ENCODE measurements around the gene CCT7.

DNA sequence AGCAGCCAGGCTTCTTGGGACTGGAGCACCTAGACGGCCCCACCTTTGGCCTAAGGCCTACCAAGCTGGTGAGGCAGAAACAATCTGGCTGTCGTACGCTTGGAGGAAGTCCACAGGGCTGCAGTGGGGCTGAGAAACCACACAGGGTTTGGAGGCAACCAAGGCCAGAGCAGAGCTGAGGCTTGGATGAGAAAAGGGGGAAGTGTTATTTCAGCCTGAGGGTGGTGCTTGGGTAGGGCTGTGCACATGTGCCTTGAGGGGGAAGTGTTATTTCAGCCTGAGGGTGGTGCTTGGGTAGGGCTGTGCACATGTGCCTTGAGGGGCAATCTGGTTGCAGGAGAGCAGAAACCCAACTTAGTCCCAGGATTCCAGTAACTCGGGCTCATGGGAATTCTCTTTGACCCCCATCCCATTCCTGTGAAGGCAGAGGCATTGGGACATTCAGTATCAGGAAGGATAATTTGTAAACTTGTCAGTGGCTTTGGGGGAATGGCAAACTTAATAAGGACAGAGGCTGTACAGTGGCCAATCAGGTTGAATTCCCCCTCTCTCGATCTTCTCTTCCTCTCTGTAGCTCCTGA, 51.1 kb downstream of the CCT7 start:
- TF ChIP-seq SIN3A (IDR thresholded peaks at IDR 0.05; ENCODE audit: borderline replicate concordance, insufficient read depth, low read length) (no peak), TAF1 (IDR thresholded peaks at IDR 0.05; ENCODE audit: borderline replicate concordance, insufficient read depth, low read length) (no peak), POLR2AphosphoS5 (IDR thresholded peaks at IDR 0.05; ENCODE audit: low read depth, low read length) (no peak)
- TF ChIP-seq, protein P1, sequence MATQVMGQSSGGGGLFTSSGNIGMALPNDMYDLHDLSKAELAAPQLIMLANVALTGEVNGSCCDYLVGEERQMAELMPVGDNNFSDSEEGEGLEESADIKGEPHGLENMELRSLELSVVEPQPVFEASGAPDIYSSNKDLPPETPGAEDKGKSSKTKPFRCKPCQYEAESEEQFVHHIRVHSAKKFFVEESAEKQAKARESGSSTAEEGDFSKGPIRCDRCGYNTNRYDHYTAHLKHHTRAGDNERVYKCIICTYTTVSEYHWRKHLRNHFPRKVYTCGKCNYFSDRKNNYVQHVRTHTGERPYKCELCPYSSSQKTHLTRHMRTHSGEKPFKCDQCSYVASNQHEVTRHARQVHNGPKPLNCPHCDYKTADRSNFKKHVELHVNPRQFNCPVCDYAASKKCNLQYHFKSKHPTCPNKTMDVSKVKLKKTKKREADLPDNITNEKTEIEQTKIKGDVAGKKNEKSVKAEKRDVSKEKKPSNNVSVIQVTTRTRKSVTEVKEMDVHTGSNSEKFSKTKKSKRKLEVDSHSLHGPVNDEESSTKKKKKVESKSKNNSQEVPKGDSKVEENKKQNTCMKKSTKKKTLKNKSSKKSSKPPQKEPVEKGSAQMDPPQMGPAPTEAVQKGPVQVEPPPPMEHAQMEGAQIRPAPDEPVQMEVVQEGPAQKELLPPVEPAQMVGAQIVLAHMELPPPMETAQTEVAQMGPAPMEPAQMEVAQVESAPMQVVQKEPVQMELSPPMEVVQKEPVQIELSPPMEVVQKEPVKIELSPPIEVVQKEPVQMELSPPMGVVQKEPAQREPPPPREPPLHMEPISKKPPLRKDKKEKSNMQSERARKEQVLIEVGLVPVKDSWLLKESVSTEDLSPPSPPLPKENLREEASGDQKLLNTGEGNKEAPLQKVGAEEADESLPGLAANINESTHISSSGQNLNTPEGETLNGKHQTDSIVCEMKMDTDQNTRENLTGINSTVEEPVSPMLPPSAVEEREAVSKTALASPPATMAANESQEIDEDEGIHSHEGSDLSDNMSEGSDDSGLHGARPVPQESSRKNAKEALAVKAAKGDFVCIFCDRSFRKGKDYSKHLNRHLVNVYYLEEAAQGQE (IDR thresholded peaks at IDR 0.05; ENCODE audit: insufficient read depth in 1 of 2, low read depth in 2 of 2, low read length in 2 of 2), result no peak
